ENCODE data around the gene ATP2C2.

ATP2C2 gene

DNA sequence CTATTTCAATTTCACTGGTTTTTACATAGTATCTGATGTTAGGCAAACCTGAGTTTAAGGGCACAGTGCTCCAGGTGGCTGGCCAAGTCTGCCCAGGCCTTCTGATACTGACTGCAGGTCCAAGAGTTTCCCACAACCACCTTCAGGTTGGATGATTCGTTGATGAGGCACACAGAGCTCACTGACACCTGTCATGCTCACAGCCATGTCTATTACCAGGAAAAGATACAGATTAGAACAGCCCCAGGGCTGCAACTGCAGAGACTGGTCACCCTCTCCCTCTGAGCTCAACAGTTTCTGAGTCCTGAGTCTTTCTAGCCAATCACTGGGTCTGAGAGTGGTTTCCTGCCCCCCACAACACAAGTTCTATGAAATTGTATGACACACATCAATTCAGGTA is 98.9 kb downstream of the ATP2C2 start:
- DNase-seq (ENCODE audit: low read depth in 1 of 2, low spot score in 1 of 2): no peak

DNA sequence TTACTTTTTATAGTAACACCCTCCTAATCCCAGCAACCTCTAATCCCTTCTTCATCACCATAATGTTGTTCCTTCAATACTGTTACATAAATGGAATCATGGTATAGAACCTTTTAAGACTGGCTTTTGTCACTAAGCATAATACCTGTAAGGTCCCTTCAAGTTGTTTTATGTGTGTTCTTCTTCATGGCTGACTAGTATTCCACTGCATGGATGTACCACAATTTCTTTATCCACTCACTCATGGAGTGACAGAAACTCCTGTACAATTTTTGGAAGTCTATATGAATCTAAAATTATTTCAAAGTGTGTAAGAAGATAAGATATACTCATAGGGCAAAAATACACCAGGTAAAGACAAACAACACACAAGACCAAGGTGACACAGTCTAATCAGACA is 99.4 kb downstream of the ATP2C2 start:
- no peak for DNase-seq (ENCODE audit: low read depth in 1 of 2, low spot score in 1 of 2)

DNA sequence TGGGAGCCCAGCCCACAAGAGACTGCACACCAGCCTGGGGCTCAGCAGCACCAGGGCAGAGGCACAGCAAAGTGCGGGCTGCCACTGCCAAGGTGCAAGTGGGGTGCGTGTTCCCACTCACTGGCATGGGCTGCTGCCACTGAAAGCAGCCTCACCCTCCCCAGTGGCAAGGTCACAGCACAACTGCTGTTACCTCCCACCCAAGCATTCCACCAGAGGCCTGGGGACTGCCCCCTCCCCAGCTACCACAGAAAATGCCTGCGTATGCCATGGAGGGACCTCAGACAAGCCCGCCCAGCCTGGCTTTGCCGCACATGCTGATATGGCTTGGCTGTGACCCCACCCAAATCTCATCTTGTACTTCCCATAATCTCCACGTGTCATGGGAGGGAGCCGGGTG is 103.0 kb downstream of the ATP2C2 start:
- DNase-seq (ENCODE audit: low read depth in 1 of 2, low spot score in 1 of 2): no peak

DNA sequence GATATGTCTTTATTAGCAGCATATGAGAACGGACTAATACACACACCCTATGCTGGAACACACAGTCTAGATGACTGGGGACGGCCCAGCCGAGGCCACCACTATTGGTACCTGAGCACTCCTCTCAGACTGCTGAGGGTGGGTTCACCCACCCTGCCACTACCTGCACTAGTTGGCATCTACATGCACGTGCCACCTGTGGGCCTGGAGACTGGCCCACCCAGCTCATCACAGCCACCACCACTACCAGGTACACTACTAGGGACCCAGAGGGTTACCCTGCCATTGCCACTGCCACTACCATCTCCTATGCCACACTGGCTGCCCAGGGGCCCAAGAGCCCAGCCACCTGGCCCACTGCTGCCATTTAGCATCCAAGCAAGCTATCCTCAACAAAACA is 103.6 kb downstream of the ATP2C2 start:
- no peak for DNase-seq (ENCODE audit: low read depth in 1 of 2, low spot score in 1 of 2)

DNA sequence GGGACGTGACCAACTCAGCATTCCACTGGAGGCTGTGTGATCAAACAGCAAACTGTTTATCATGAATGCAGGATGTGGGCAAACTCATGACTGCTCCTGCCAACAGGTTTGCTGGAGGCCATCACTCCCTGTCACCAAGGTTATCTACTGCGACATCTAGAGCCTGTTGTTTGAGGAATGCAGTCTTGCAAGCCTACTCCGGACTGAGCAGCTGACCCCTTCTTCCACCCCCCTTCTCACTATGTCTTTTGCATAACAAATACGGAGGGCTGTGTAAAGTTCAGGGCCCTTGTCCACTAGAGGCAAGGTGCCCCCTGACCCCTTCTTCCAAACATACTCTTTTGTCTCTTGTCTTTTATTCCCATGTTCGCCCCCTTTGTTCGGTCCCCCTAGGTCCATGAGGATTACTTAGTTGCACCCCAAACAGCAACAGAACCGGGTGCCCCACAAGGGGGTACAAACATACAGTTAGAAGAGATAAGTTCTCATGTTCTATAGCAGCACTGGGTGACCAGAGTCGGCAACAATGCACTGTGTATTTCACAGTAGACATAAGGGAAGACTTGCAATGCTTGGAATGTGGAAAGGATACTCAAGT is 107.4 kb downstream of the ATP2C2 start:
- no peak for DNase-seq (ENCODE audit: low read depth in 1 of 2, low spot score in 1 of 2)

DNA sequence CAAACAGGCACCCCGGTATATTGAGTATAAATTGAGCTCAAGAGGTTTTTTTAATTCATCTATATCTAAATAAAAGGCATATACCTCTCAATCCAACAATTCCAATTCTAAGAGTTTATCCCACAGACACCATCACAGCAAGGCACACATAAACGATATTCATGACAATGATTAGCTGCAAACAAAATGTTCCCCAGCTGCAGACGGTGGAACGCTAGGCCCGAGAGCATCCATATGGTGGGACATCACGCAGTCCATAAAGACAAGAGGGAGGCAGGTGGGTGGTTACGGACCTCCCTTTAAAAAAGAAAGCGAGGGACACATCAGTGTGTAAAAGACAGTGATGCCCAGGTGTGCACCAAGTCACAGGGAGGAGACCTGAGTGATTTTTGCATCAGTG is 108.1 kb downstream of the ATP2C2 start:
- DNase-seq (ENCODE audit: low read depth in 1 of 2, low spot score in 1 of 2): no peak

DNA sequence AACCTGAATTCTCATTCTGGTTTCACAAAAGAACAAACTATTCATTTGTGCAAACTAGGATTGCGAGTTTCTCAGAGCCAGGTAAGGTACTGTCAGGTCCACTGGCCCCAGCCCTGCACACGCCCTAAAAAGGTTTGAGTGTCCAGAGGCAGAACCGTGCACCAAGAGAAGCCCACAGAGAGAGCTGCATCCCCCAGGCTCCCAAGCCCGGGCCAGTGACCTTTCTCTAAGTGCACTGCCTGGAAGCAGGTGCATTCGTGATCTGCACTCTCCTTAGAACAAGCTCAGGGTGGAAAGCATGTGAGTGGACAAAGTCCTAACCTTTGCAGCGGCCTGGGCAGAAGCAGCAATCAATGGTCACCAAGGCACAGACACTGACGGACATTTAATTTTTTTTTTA is 109.3 kb downstream of the ATP2C2 start:
- no peak for DNase-seq (ENCODE audit: low read depth in 1 of 2, low spot score in 1 of 2)

DNA sequence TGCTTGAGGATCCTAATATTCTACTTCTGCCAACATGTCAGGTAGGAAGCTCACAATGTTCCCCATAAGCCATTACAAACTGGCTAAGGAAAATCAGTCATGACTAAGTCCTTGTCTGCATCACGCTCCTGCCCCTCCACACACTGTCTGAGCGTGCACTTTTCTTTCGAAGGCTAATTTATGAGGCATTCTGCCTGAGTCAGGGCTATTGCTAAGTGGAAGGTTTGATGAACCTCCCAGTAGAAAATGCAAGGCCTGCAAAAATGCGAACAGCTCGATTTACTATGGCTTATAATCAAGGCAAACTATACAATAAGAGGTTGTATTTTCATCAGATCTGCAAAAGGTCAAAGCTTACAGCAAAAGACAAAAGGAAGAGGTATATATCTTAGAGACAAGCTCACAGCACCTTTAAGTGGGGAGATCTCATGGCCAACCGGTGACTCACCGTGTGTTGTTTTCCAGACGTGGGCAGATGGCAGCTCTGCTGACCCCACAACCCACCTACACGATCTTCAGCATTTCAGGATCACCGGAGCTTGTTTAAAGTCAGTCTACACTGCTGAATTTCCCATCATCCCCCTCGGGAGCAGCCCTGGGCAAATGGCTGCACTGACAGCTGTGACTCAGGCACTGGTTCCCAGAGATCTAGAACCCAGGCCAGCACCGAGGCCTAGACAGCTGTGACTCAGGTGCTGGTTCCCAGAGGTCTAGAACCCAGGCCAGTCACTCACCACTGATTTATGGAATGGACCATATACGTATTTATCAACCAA is 110.0 kb downstream of the ATP2C2 start:
- no peak for DNase-seq (ENCODE audit: low read depth in 1 of 2, low spot score in 1 of 2)

DNA sequence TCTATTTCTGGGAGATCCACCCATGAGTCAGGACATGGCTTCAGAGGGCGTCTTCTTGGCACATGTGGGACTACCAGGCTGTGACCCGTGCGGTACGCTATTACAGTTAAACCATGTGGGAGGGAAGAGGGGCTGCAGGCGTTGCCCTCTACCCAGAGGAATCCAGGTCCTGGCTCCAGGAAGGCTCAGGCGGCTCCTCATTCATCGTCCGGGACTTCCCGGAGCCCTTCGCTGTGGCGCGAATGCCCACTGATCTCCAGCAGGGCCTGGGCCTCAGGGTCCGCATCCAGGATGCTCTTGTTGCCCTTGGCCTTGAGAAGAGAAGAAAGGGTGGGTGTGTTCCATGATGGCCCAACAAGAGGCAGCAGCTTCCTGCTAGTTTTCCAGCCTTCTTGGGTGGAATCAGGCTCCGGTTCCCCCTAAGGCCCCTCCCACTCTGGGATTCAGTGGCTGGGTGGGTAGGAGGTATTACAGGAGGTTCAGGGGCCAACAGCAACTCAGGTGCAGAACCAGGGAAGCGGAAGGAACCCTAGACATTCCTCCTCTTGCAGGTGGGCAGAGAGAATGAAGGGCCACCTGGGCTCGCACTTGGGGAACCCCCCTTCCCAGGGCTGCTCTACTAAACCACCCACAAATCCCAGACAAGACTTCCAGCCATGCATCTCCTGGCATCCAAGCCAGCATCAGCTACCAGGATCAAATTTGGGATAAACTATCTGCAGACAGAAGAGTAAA is 111.5 kb downstream of the ATP2C2 start:
- DNase-seq (ENCODE audit: low read depth in 1 of 2, low spot score in 1 of 2): no peak

DNA sequence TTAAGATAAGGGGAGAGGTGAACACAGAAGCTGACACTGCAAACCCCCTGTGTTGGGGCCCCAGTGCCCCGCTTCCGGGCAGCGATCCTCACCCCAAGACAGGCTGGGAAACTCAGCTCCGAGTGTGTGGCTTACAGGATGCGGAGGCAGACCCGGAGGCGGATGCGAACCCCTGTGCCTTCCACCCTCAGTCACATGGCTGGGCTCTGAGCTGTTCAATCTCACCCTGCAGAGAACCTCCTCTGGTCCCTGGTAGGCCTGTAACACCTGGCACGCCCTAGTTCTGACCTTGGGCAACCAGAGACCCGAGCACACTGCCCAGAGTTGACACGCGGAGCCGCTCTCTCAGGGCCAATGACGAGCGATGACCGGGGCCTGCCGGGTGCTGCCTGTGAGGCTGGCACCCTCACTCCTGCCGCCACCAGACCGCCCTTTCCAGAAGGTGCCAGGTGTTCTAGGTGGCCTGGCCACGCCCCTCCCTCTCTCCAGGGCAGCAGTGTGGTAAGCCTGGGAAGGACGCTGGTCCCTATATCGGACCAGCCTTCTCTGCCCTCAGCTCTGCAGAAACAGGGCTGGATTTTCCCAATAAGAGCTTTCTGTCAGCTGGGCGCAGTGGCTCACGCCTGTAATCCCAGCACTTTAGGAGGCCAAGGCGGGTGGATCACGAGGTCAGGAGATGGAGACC is 112.9 kb downstream of the ATP2C2 start:
- no peak for DNase-seq (ENCODE audit: low read depth in 1 of 2, low spot score in 1 of 2)

DNA sequence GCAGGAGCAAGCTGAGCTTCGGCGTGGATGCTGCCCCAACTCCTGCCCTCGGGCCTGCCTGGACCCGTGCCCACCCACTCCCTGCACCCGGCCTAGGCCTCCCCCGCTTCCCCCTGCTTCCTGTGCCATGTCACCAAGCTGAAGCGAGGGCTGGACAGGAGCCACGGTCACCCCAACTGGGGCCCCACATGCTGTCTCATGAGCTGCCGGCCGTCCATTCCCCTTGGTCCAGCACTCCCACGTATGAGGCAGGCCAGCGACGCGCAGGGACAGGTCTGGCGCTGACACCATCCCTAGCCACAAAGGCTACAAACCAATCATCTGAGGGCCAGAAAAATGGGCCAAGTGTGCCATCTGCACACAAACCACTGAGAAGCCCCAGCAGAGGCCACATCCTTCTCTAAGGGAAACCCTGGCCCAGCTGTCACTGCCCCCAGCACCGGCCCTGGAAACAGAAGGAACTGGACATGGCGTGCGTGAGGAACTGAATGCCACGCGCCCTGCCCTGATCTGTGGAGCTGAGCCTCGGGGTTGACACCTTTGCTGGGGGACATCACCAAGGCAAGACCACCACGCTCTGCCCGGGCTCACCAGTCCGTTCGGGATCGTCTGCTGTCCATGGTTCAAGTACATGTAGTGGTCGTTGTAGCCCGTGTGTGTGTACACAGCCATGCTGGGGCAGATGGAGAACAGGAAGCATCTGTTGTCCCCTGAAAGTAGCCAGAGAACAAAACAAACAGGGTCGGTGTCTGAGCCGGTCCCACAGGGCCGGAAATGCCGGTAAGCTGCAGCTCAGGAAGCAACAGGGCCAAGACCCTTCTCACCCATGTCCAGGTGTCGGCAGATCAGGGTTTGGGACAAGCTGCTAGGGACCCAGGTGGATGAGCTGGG is 113.9 kb downstream of the ATP2C2 start:
- no peak for DNase-seq (ENCODE audit: low read depth in 1 of 2, low spot score in 1 of 2)

DNA sequence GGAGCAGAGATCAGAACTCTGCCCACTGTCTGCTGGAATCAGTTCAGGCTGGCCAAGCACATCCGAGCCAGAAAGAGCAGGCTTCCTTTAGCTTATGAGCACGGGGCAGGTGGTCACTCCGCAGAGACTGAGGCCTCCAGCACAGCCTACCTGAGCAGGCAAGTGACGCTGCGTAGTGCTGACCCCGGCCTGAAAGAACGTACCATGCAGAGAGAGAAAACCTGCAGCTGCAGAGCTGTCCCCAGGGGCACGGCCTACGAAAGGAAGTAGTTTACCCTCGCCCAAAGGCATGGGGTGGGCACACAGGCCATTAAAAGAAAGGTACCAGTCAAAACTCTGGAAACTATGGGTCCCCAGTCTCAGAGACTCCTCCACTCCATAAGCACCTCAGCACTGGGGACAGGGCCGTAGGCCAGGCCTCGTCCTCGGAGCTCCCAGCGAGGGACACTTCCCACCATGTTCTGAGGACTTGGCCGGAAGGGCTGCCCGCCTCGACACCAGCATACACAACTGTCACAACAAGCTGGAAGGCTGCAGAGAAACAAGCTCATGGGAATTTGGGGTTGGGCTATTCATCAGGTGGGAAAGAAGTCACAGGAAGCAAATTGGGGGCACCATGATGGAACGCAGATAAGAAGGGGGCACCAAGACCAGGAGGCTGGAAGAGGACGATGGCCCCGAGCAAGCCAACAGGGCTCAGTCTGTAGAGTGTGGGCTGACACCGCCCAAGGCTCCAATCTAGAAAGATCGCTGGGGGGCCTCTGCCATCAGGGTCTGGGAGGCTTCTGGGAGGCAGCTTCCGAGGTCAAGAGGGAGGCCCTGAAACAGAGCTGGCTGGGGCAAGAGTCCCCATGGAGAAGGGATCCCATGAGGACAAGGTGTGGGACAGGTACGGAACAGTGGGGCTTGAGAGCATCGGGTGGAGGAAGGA is 114.9 kb downstream of the ATP2C2 start:
- DNase-seq (ENCODE audit: low read depth in 1 of 2, low spot score in 1 of 2): no peak

DNA sequence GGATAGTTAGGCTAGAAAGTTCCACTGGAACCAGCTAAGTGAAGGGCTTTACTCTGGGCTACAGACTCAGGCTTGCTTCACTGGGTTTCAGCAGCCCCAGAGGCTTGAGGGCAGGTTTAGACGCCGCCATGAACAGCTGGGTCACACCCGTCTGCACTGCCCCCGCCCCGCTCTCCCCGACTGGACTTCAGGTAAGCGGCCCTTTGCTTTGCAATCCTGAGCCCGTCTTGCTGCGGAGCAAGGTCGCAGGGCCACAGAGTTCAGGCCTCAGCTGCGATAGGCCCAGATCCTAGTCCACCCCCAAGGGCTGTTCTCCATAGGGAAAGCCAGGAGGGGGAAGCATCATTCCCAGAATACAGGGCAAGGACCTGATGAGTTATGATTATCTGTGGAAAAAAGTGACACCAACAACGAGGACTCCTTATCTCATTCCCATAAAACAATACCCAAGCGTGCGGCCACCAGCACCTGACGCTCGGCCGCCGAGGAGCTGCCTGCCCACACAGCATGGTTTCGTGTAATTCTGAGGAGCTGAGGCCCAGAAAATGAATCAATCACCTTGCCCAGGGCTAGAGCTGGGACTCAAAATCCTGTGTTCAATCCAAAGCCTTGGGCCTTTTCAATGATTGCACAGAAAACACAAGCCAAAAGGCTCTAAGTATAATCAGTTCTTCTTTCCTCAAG is 115.7 kb downstream of the ATP2C2 start:
- no peak for DNase-seq (ENCODE audit: low read depth in 1 of 2, low spot score in 1 of 2)

DNA sequence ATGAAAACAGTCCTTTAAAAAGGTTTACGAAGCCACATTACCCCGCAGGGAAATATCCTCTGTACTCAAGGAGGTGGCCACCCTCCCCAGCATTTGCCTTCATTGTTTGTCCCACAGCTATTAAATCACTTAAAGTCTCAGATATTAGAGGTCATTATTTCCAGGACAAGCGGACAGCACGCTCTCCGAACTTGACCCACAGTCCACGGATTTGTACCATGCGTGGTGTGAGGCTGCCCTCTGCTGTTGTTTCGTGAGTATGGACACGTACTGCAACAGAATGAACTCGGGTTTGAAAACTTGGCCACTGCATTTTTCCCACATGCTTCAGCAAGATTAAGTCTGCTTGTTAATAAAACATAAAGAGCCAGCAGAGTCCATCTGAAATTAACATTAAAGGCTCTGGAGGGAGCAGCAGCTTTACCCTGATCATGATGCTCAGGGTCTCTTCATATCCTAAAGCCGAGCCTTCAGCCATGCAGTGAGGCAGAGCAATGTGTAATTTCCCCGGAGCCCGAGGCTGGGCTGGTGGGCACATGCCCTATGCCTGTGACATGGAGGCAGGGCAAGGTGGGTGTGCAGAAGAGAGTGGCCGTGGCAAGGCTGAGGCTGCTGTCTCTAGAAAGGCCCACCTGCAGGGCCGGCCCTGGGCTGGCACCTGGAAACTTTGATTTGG is 116.4 kb downstream of the ATP2C2 start:
- DNase-seq (ENCODE audit: low read depth in 1 of 2, low spot score in 1 of 2): no peak

DNA sequence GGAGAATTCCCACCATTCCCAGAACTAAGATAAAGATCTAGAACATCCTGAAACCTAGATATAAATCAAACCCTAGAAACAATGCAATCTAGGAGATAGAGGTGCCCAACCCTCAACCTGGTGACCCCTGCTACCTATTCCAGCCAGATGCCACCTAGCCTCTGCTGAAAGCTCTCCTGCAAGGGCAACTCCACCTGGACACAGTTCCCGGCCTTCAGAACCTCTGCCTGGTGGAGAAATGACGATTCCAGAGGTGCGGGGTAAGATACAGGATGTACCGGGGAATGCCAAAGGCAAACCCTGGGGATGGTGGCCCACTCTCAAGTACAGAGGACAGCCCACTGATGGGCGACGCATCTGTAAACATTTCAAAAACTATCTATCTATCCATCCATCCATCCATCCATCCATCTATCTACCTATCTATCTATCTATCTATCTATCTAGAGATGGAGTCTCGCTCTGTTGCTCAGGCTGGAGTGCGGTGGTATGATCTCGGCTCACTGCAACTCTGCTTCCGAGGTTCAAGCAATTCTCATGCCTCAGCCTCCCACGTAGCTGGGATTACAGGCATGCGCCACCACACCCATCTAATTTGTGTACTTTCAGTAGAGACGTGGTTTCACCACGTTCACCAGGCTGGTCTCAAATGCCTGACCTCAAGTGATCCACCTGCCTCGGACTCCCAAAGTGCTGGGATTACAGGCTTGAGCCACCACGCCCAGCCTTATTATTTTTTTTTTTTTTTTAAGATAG is 117.1 kb downstream of the ATP2C2 start:
- DNase-seq (ENCODE audit: low read depth in 1 of 2, low spot score in 1 of 2): no peak

DNA sequence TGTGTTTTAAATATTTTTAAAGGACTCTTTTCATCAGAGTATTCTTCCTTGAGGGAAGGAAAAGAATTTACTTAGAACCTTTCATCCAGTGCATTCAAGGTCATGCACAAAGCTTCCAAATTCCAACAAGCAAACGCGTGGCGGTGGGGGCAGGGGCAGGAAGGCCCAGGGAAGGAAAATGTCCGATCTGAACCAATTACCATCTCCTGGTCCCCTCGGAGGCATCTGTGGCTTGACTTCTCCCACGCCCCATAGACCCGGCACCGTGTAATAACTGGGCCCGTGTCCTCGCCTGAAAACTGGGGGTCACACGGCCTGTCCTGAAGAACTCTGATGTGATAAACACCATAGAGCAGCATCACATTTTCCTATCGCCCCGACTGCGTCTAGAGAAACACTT is 117.8 kb downstream of the ATP2C2 start:
- no peak for DNase-seq (ENCODE audit: low read depth in 1 of 2, low spot score in 1 of 2)

DNA sequence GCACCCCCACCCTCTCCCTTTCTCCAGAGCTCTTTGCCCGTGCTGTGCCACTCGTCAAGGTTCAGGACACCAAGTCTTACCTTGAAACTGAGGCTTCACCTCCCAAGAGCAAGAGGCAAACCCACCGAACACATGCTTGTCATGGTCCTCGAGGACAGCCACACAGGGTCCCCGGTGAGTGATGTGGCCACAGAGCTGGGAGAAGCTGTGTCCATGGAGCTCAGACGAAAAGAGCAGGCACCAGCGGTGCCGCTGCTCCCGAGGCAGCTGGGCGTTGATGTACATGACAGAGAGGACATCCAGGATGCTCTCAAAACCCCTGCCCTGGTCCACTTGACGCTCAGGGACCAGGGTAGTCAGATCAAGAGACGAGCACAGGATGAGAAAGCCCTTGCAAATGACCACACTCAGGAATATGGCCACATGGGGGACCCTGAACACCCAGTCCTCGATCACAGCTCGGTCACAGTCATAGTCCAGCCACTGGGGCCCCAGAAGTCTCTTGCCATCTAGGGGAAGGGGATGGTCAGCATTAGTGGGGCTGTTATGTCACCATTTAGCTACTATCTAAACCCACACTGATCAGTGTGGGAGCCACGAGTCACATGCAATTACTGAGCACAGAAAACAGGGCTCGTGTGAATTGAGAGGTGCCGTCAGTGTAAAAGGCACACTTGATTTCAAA is 118.4 kb downstream of the ATP2C2 start:
- DNase-seq (ENCODE audit: low read depth in 1 of 2, low spot score in 1 of 2): no peak
